ENCODE measurements around the gene RAG2.

DNA sequence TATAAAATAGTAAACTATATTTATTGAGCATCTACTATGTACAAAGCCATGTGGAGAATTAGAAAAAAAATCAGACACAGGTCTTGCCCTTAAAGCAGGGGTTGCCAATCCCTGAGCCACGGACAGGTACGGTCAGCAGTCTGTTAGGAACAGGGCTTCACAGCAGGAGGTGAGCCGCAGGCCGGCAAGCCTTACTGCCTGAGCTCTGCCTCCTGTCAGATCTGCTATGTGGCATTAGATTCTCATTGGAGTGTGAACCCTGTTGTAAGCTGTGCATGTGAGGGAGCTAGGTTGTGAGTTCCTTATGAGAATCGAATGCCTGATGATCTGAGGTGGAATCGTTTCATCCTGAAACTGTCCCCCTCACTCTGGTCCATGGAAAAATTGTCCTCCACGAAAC is 2.1 kb upstream of the RAG2 start:
- TF ChIP-seq, protein P1, sequence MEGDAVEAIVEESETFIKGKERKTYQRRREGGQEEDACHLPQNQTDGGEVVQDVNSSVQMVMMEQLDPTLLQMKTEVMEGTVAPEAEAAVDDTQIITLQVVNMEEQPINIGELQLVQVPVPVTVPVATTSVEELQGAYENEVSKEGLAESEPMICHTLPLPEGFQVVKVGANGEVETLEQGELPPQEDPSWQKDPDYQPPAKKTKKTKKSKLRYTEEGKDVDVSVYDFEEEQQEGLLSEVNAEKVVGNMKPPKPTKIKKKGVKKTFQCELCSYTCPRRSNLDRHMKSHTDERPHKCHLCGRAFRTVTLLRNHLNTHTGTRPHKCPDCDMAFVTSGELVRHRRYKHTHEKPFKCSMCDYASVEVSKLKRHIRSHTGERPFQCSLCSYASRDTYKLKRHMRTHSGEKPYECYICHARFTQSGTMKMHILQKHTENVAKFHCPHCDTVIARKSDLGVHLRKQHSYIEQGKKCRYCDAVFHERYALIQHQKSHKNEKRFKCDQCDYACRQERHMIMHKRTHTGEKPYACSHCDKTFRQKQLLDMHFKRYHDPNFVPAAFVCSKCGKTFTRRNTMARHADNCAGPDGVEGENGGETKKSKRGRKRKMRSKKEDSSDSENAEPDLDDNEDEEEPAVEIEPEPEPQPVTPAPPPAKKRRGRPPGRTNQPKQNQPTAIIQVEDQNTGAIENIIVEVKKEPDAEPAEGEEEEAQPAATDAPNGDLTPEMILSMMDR (conservative IDR thresholded peaks at IDR 0.05; ENCODE audit: low read depth, low read length): no peak
- no peak for TF ChIP-seq RFX5 (IDR thresholded peaks at IDR 0.05; ENCODE audit: low read depth, low read length)
- no peak for TF ChIP-seq POLR2A (IDR thresholded peaks at IDR 0.05; ENCODE audit: low read depth, low read length)
- no peak for TF ChIP-seq RAD21 (IDR thresholded peaks at IDR 0.05; ENCODE audit: low read length)
- TF ChIP-seq MAZ (IDR thresholded peaks at IDR 0.05; ENCODE audit: borderline replicate concordance, low read depth, low read length): no peak
- TF ChIP-seq SMC3 (IDR thresholded peaks at IDR 0.05; ENCODE audit: low read depth, low read length): no peak
- TF ChIP-seq RCOR1 (IDR thresholded peaks at IDR 0.05; ENCODE audit: insufficient replicate concordance, low read length): no peak
- TF ChIP-seq, protein P2, sequence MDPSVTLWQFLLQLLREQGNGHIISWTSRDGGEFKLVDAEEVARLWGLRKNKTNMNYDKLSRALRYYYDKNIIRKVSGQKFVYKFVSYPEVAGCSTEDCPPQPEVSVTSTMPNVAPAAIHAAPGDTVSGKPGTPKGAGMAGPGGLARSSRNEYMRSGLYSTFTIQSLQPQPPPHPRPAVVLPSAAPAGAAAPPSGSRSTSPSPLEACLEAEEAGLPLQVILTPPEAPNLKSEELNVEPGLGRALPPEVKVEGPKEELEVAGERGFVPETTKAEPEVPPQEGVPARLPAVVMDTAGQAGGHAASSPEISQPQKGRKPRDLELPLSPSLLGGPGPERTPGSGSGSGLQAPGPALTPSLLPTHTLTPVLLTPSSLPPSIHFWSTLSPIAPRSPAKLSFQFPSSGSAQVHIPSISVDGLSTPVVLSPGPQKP (IDR thresholded peaks at IDR 0.05; ENCODE audit: borderline replicate concordance, low read depth, low read length): no peak
- TF ChIP-seq, protein P3, sequence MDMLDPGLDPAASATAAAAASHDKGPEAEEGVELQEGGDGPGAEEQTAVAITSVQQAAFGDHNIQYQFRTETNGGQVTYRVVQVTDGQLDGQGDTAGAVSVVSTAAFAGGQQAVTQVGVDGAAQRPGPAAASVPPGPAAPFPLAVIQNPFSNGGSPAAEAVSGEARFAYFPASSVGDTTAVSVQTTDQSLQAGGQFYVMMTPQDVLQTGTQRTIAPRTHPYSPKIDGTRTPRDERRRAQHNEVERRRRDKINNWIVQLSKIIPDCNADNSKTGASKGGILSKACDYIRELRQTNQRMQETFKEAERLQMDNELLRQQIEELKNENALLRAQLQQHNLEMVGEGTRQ (IDR thresholded peaks at IDR 0.05; ENCODE audit: low read depth, low read length): no peak
- no peak for TF ChIP-seq BHLHE40 (IDR thresholded peaks at IDR 0.05; ENCODE audit: low read depth, low read length)
- no peak for TF ChIP-seq CHD1 (IDR thresholded peaks at IDR 0.05; ENCODE audit: low read depth, low read length)
- TF ChIP-seq MXI1 (IDR thresholded peaks at IDR 0.05; ENCODE audit: borderline replicate concordance, low read depth, low read length): no peak
- no peak for TF ChIP-seq MAFK (IDR thresholded peaks at IDR 0.05; ENCODE audit: low read depth, low read length)
